Measurements from ENCODE around the gene RFTN1. TPM values are rescaled to one million over a fixed set of nuclear protein-coding genes. Genes with fewer than 3 reads are reported as not detected.

RFTN1 gene
- total and polyA plus RNA-seq, 4 donors = 33.8 to 82.5 (median 53.4) TPM

DNA sequence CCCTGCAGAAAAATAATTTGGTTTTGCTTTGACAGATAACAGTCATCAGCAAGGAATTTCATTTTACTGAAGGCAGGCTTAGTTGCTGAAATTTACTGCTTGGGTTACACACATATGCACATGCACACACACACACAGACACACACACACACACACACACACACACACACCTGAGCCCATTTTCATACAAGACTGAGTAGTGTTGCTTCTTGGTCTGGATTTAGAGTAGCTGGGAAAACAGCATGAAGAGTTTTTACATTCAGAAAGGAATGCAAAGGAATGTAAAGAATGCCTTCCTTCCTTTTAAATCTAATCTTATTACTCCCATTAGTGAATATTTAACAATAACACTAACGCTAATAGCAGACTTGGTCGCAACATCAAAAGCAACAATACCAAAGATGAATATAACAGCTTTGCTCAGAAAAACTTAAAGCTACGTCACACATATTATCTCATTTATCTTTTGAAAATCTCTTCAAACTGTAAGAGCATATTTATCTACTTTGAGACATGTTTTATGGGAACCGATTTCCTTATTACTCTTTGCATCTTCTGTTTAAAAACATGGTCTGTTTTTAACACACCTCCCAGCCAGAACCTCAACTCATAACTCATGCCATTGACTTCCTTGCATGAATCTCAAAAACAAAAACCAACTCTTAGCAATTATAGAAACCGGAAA lies 32.5 kb downstream of the RFTN1 start:
- H3K4me3 ChIP-seq = no peak overlapping the region
- no peak for ATAC-seq (ENCODE audit: insufficient read depth, low FRiP score)
- H3K27me3 ChIP-seq (ENCODE audit: control insufficient read depth in 3 of 3, insufficient read depth in 3 of 3, low read length in 2 of 3) = no peaks in the 10 kb centered on the region

DNA sequence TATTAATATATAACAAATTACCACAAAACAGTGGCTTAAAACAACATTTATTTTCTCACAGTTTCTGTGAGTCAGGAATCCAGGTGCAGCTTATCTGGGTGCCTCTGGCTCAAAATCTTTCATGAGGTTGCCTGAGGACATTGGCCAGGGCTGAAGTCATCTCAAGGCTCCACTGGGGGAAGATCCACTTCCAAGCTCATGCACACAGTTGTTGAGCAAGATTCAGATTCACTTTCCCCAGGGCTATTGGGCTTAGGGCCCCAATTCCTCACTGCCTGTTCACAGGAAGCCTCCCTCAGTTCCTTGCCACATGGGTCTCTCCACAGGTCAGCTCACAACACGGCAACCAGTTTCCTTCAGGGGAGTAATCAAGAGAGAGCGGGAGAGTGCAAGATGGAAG lies 35.0 kb downstream of the RFTN1 start:
- Histone ChIP-seq H3K9ac (ENCODE audit: insufficient read depth in 1 of 2, low read length in 2 of 2) (no peak overlapping the region), H3K36me3 (ENCODE audit: control insufficient read depth in 4 of 4, insufficient read depth in 4 of 4, low read length in 4 of 4) (no peaks in the 10 kb centered on the region), H3K27me3 (ENCODE audit: control insufficient read depth in 3 of 3, insufficient read depth in 3 of 3, low read length in 2 of 3) (no peaks in the 10 kb centered on the region), H3K4me1 (ENCODE audit: control insufficient read depth in 5 of 5, insufficient read depth in 5 of 5, low read length in 5 of 5) (peaks cover 4 to 49% (median 33%) of the 10 kb centered on the region in 5 donors), H3K4me3 (no peak overlapping the region), H3K27ac (ENCODE audit: low read depth in 1 of 2, low read length in 1 of 2) (no peak overlapping the region), H3K9me3 (ENCODE audit: control insufficient read depth in 4 of 4, insufficient read depth in 3 of 4, low read length in 3 of 4) (no peaks in the 10 kb centered on the region)
- TF ChIP-seq, protein P1, sequence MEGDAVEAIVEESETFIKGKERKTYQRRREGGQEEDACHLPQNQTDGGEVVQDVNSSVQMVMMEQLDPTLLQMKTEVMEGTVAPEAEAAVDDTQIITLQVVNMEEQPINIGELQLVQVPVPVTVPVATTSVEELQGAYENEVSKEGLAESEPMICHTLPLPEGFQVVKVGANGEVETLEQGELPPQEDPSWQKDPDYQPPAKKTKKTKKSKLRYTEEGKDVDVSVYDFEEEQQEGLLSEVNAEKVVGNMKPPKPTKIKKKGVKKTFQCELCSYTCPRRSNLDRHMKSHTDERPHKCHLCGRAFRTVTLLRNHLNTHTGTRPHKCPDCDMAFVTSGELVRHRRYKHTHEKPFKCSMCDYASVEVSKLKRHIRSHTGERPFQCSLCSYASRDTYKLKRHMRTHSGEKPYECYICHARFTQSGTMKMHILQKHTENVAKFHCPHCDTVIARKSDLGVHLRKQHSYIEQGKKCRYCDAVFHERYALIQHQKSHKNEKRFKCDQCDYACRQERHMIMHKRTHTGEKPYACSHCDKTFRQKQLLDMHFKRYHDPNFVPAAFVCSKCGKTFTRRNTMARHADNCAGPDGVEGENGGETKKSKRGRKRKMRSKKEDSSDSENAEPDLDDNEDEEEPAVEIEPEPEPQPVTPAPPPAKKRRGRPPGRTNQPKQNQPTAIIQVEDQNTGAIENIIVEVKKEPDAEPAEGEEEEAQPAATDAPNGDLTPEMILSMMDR (IDR thresholded peaks at IDR 0.05; ENCODE audit: control extremely low read depth, extremely low read depth) = no peak
- no peak for ATAC-seq (ENCODE audit: insufficient read depth, low FRiP score)
- 80 to 90% methylated on average over 2 of the region's 2 CpGs for WGBS, 2 donors
- no peak for DNase-seq

More for the DNA sequence above, 32.5 kb downstream of the RFTN1 start:
- peak in 2 of 3 donors; percentile 57 to 63 for DNase-seq
- Histone ChIP-seq H3K4me1 (ENCODE audit: control insufficient read depth in 5 of 5, insufficient read depth in 5 of 5, low read length in 5 of 5) (peaks cover 8 to 58% (median 41%) of the 10 kb centered on the region in 5 donors), H3K9ac (ENCODE audit: insufficient read depth in 1 of 2, low read length in 2 of 2) (no peak overlapping the region), H3K9me3 (ENCODE audit: control insufficient read depth in 4 of 4, insufficient read depth in 3 of 4, low read length in 3 of 4) (no peaks in the 10 kb centered on the region), H3K36me3 (ENCODE audit: control insufficient read depth in 4 of 4, insufficient read depth in 4 of 4, low read length in 4 of 4) (no peaks in the 10 kb centered on the region), H3K27ac (ENCODE audit: low read depth in 1 of 2, low read length in 1 of 2) (peak overlapping the region in 1 of 2 donors; percentile 44)
- TF ChIP-seq, protein P1 (IDR thresholded peaks at IDR 0.05; ENCODE audit: control extremely low read depth, extremely low read depth) = no peak
- 11% methylated on average over 5 of the region's 5 CpGs for WGBS, 2 donors

DNA sequence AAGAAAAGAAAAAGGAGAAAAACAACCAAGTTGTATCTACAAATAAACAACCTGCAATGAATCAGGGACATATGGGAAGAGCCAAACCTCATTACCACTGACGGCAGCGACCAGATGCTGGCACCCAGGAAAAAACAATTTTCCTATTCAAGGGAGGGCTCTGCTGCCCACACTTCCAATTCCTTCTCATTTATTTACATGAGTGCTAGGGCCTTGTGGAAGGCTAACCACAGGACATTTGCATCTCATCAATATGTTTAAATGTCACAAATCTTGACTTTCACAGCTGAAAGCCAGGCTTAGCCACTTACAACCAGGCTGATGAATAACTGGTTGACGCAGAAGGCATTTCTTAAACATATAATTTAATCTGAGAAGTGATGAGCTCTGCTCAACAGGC lies 36.0 kb downstream of the RFTN1 start:
- TF ChIP-seq, protein P1 (IDR thresholded peaks at IDR 0.05; ENCODE audit: control extremely low read depth, extremely low read depth) = no peak
- no peaks in the 10 kb centered on the region for H3K27me3 ChIP-seq (ENCODE audit: control insufficient read depth in 3 of 3, insufficient read depth in 3 of 3, low read length in 2 of 3)
- H3K27ac ChIP-seq (ENCODE audit: low read depth in 1 of 2, low read length in 1 of 2) = no peak overlapping the region
- no peak overlapping the region for H3K9ac ChIP-seq (ENCODE audit: insufficient read depth in 1 of 2, low read length in 2 of 2)
- no peaks in the 10 kb centered on the region for H3K9me3 ChIP-seq (ENCODE audit: control insufficient read depth in 4 of 4, insufficient read depth in 3 of 4, low read length in 3 of 4)
- H3K36me3 ChIP-seq (ENCODE audit: control insufficient read depth in 4 of 4, insufficient read depth in 4 of 4, low read length in 4 of 4) = no peaks in the 10 kb centered on the region
- 85 to 86% methylated on average over 3 of the region's 3 CpGs for WGBS, 2 donors
- H3K4me3 ChIP-seq = no peak overlapping the region
- peaks cover 4 to 39% (median 23%) of the 10 kb centered on the region in 5 donors for H3K4me1 ChIP-seq (ENCODE audit: control insufficient read depth in 5 of 5, insufficient read depth in 5 of 5, low read length in 5 of 5)
- no peak for DNase-seq
- no peak for ATAC-seq (ENCODE audit: insufficient read depth, low FRiP score)

DNA sequence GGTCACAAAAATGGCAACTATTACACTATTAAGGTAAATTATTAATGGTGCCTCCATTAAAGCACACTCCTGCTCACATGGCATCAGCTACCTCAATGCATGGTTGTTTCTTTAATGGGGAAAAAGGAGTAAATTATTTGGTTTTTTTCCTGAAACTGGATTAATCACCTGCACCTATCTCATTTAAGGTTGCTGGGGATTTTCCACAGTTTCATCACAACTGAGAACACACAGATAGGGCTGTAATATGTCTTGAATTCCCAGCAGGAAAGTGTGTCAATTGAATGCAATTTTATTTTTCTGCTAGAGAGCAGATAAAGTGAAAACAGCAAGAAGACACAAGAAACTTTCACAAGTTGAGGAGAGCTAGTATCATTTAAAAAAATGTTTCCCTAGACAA lies 36.4 kb downstream of the RFTN1 start:
- TF ChIP-seq, protein P1 (IDR thresholded peaks at IDR 0.05; ENCODE audit: control extremely low read depth, extremely low read depth) = no peak
- Histone ChIP-seq H3K9ac (ENCODE audit: insufficient read depth in 1 of 2, low read length in 2 of 2) (no peak overlapping the region), H3K9me3 (ENCODE audit: control insufficient read depth in 4 of 4, insufficient read depth in 3 of 4, low read length in 3 of 4) (no peaks in the 10 kb centered on the region), H3K27me3 (ENCODE audit: control insufficient read depth in 3 of 3, insufficient read depth in 3 of 3, low read length in 2 of 3) (no peaks in the 10 kb centered on the region), H3K4me3 (no peak overlapping the region), H3K4me1 (ENCODE audit: control insufficient read depth in 5 of 5, insufficient read depth in 5 of 5, low read length in 5 of 5) (peaks cover 4 to 34% (median 23%) of the 10 kb centered on the region in 5 donors), H3K36me3 (ENCODE audit: control insufficient read depth in 4 of 4, insufficient read depth in 4 of 4, low read length in 4 of 4) (no peaks in the 10 kb centered on the region), H3K27ac (ENCODE audit: low read depth in 1 of 2, low read length in 1 of 2) (no peak overlapping the region)
- ATAC-seq (ENCODE audit: insufficient read depth, low FRiP score) (no peak), DNase-seq (no peak)
